ENCODE measurements around the gene FHIT.

GRCh38 chr3:59877263-59878037 lies 1373.8 kb downstream of the FHIT start:
- no peak for TF ChIP-seq POLR2A (IDR thresholded peaks at IDR 0.05; ENCODE audit: low read depth, low read length)
- TF ChIP-seq POLR2AphosphoS5 (IDR thresholded peaks at IDR 0.05; ENCODE audit: low read depth, low read length) = no peak
- no peak for TF ChIP-seq TAF1 (IDR thresholded peaks at IDR 0.05; ENCODE audit: borderline replicate concordance, low read depth, low read length)

All from GM12892 (cell line).